GM12873 (cell line): Measurements from ENCODE around the gene CCDC30.

Experiments
- CTCF ChIP-seq: IDR thresholded peaks from 2 replicates; pipeline ENCODE4 v1.5.1; 2012; ENCODE audit warnings: low read depth, mild to moderate bottlenecking, moderate library complexity, low read length, control low read depth; ENCODE audit not compliant: insufficient read depth; ENCODE audit errors: missing control alignments

CCDC30 gene

GRCh38 chr1:42660907-42661500, 197.9 kb downstream of the CCDC30 start:
- TF ChIP-seq CTCF: no peak

DNA sequence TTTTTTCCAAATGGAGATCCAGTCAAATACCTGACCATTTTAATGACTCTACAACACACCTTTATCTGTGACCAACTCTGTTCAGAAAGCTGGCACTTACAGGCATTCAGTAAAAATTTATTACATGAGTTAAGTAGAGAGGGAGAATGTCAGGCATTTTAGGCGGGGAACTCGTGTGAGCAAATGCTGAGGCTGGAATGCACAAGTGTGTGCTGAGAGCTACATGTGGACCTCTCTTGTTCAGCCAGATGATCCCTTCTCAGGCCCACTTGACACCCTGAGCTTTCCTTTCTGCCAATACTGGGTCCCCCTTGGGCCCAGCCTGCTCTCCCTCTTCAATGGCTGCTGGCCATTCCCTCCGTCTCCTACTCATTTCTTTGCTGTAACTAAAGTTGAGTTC, 206.8 kb downstream of the CCDC30 start:
- no peak for TF ChIP-seq CTCF

- no peak for TF ChIP-seq CTCF
These were observed 207.3 kb downstream of the CCDC30 start for GRCh38 chr1:42670425-42670824.

- TF ChIP-seq CTCF: no peak
These were observed 211.1 kb downstream of the CCDC30 start for GRCh38 chr1:42674214-42674613.

GRCh38 chr1:42674682-42675081, 211.6 kb downstream of the CCDC30 start:
- no peak for TF ChIP-seq CTCF

- TF ChIP-seq CTCF: no peak
These were observed 212.4 kb downstream of the CCDC30 start for GRCh38 chr1:42675467-42675866.

GRCh38 chr1:42676534-42677087, 213.5 kb downstream of the CCDC30 start:
- TF ChIP-seq CTCF: no peak
